SU-DHL-6 (cell line): ENCODE results near the gene TRMT10A.

Experiments used
- EZH2phosphoT487 ChIP-seq: fragments of 200-600 bp; sonication (generic), shearing (Covaris generic); conservative IDR thresholded peaks from 2 replicates; pipeline ENCODE4 v1.6.1; 2018; ENCODE audit warnings: mild to moderate bottlenecking, antibody characterized with exemption, low read length, moderate library complexity, mixed read lengths
- TF ChIP-seq, protein P1 (sequence below): fragments of 200-600 bp; sonication (generic); IDR thresholded peaks from one replicate; pipeline ENCODE4 v1.5.1; 2017; ENCODE audit warnings: antibody characterized with exemption, mild to moderate bottlenecking, low read length, moderate library complexity; ENCODE audit not compliant: insufficient read depth, poor library complexity, severe bottlenecking

DNA sequence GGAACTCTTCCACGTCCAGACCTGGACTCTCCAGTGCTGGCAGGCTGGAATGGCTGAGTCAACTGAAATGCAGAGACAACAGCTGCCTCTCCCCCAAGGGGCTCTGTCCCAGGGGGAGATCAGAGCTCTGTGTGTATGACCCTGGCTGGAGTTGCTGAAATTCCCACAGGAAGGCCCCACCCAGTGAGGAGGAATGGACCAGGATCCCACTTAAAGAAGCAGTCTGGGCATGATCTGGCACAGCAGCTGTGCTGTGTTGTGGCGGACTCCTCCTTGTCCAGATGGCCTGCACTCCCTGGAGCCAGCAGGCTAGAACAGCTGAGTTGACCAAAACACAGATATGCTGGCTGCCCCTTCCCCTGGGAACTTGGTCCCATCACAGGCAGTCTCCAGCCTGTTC, 27.6 kb downstream of the TRMT10A start:
- no peak for TF ChIP-seq EZH2phosphoT487
- TF ChIP-seq, protein P1, sequence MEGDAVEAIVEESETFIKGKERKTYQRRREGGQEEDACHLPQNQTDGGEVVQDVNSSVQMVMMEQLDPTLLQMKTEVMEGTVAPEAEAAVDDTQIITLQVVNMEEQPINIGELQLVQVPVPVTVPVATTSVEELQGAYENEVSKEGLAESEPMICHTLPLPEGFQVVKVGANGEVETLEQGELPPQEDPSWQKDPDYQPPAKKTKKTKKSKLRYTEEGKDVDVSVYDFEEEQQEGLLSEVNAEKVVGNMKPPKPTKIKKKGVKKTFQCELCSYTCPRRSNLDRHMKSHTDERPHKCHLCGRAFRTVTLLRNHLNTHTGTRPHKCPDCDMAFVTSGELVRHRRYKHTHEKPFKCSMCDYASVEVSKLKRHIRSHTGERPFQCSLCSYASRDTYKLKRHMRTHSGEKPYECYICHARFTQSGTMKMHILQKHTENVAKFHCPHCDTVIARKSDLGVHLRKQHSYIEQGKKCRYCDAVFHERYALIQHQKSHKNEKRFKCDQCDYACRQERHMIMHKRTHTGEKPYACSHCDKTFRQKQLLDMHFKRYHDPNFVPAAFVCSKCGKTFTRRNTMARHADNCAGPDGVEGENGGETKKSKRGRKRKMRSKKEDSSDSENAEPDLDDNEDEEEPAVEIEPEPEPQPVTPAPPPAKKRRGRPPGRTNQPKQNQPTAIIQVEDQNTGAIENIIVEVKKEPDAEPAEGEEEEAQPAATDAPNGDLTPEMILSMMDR: no peak
